SK-N-SH (cell line): ENCODE results near the gene TPSG1.

ENCODE experiments used
- POLR2AphosphoS5 ChIP-seq: IDR thresholded peaks from 2 replicates; pipeline ENCODE4 v1.6.1; 2012; ENCODE audit warnings: low read depth, low read length
- RAD21 ChIP-seq: IDR thresholded peaks from 2 replicates; pipeline ENCODE4 v1.6.1; 2012; ENCODE audit warnings: mild to moderate bottlenecking, low read length
- RXRA ChIP-seq: IDR thresholded peaks from 2 replicates; pipeline ENCODE4 v1.4.0; 2012; ENCODE audit warnings: low read depth, mild to moderate bottlenecking, borderline replicate concordance
- TAF1 ChIP-seq: IDR thresholded peaks from 2 replicates; pipeline ENCODE4 v1.6.1; 2012; ENCODE audit warnings: low read depth, mild to moderate bottlenecking, low read length, moderate library complexity, borderline replicate concordance
- TF ChIP-seq, protein P1 (sequence below): fragments of 200-600 bp; sonication (generic); IDR thresholded peaks from 2 replicates; pipeline ENCODE4 v1.6.1; 2017; ENCODE audit warnings: antibody characterized with exemption, mild to moderate bottlenecking, moderate library complexity
- TF ChIP-seq, protein P2 (sequence below): IDR thresholded peaks from 2 replicates; pipeline ENCODE4 v1.4.0; 2012; ENCODE audit warnings: low read depth, borderline replicate concordance
- TF ChIP-seq, protein P3 (sequence below): fragments of 150-350 bp; IDR thresholded peaks from 2 replicates; pipeline ENCODE4 v1.6.1; 2016; ENCODE audit warnings: mild to moderate bottlenecking, low read depth, low read length

DNA sequence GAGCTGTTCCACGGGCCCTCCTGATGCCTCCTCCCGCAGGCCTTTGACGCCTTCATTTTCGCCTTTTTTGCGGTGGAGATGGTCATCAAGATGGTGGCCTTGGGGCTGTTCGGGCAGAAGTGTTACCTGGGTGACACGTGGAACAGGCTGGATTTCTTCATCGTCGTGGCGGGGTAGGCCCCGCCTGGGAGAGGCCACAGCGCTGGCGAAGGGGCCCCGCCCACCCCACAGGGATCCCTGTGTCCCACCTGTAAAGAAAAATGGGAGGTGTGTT is 29.7 kb downstream of the TPSG1 start:
- TF ChIP-seq, protein P1, sequence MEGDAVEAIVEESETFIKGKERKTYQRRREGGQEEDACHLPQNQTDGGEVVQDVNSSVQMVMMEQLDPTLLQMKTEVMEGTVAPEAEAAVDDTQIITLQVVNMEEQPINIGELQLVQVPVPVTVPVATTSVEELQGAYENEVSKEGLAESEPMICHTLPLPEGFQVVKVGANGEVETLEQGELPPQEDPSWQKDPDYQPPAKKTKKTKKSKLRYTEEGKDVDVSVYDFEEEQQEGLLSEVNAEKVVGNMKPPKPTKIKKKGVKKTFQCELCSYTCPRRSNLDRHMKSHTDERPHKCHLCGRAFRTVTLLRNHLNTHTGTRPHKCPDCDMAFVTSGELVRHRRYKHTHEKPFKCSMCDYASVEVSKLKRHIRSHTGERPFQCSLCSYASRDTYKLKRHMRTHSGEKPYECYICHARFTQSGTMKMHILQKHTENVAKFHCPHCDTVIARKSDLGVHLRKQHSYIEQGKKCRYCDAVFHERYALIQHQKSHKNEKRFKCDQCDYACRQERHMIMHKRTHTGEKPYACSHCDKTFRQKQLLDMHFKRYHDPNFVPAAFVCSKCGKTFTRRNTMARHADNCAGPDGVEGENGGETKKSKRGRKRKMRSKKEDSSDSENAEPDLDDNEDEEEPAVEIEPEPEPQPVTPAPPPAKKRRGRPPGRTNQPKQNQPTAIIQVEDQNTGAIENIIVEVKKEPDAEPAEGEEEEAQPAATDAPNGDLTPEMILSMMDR, result no peak
- TF ChIP-seq POLR2AphosphoS5 (no peak), RXRA (no peak), RAD21 (no peak), TAF1 (no peak)
- TF ChIP-seq, protein P2, sequence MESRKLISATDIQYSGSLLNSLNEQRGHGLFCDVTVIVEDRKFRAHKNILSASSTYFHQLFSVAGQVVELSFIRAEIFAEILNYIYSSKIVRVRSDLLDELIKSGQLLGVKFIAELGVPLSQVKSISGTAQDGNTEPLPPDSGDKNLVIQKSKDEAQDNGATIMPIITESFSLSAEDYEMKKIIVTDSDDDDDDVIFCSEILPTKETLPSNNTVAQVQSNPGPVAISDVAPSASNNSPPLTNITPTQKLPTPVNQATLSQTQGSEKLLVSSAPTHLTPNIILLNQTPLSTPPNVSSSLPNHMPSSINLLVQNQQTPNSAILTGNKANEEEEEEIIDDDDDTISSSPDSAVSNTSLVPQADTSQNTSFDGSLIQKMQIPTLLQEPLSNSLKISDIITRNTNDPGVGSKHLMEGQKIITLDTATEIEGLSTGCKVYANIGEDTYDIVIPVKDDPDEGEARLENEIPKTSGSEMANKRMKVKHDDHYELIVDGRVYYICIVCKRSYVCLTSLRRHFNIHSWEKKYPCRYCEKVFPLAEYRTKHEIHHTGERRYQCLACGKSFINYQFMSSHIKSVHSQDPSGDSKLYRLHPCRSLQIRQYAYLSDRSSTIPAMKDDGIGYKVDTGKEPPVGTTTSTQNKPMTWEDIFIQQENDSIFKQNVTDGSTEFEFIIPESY, result no peak
- TF ChIP-seq, protein P3, sequence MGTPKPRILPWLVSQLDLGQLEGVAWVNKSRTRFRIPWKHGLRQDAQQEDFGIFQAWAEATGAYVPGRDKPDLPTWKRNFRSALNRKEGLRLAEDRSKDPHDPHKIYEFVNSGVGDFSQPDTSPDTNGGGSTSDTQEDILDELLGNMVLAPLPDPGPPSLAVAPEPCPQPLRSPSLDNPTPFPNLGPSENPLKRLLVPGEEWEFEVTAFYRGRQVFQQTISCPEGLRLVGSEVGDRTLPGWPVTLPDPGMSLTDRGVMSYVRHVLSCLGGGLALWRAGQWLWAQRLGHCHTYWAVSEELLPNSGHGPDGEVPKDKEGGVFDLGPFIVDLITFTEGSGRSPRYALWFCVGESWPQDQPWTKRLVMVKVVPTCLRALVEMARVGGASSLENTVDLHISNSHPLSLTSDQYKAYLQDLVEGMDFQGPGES, result no peak
